ENCODE data around the gene C20orf173.

DNA sequence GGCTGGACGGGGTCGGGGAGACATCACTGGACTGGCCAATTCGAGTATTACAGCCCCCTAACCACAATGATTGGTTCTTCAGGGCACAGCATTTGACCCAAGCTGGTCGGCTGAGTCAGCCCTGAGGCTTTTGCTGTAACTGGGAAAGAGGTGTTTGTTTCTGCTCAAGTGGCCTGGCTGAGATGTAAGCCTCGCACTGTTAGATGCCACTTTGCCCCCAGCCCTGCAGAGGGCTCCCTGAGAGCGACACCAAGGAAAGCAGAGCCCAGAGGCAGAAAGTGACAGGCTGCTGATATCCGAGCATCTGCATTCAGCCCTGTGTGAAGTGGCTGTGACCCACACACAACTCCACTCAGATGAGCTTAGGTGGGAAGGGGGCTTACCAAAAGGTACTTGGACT is 31.8 kb upstream of the C20orf173 start:
- TF ChIP-seq, protein P1, sequence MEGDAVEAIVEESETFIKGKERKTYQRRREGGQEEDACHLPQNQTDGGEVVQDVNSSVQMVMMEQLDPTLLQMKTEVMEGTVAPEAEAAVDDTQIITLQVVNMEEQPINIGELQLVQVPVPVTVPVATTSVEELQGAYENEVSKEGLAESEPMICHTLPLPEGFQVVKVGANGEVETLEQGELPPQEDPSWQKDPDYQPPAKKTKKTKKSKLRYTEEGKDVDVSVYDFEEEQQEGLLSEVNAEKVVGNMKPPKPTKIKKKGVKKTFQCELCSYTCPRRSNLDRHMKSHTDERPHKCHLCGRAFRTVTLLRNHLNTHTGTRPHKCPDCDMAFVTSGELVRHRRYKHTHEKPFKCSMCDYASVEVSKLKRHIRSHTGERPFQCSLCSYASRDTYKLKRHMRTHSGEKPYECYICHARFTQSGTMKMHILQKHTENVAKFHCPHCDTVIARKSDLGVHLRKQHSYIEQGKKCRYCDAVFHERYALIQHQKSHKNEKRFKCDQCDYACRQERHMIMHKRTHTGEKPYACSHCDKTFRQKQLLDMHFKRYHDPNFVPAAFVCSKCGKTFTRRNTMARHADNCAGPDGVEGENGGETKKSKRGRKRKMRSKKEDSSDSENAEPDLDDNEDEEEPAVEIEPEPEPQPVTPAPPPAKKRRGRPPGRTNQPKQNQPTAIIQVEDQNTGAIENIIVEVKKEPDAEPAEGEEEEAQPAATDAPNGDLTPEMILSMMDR (IDR thresholded peaks at IDR 0.05; ENCODE audit: insufficient read depth, low read depth, low read length), result peak; percentile 13
- no peak for TF ChIP-seq EZH2 (IDR thresholded peaks at IDR 0.05; ENCODE audit: insufficient read depth, low read length)

Data from astrocyte (in vitro differentiated cells and primary cell).